OCI-LY1 (cell line): ENCODE data around the gene MEAK7.

ENCODE experiments used
- EZH2 ChIP-seq: fragments of 200-600 bp; sonication (generic), shearing (Covaris generic); IDR thresholded peaks from 2 replicates; pipeline ENCODE4 v1.8.0; 2017; ENCODE audit warnings: borderline replicate concordance, mixed run types, mild to moderate bottlenecking, antibody characterized with exemption, low read length, moderate library complexity, mixed read lengths
- TF ChIP-seq, protein P1 (sequence below): fragments of 200-600 bp; sonication (generic), shearing (Covaris generic); IDR thresholded peaks from 2 replicates; pipeline ENCODE4 v1.5.1; 2017; ENCODE audit warnings: mild to moderate bottlenecking, antibody characterized with exemption, low read length, moderate library complexity, mixed read lengths

DNA sequence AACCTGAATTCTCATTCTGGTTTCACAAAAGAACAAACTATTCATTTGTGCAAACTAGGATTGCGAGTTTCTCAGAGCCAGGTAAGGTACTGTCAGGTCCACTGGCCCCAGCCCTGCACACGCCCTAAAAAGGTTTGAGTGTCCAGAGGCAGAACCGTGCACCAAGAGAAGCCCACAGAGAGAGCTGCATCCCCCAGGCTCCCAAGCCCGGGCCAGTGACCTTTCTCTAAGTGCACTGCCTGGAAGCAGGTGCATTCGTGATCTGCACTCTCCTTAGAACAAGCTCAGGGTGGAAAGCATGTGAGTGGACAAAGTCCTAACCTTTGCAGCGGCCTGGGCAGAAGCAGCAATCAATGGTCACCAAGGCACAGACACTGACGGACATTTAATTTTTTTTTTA is 26.8 kb downstream of the MEAK7 start:
- TF ChIP-seq, protein P1, sequence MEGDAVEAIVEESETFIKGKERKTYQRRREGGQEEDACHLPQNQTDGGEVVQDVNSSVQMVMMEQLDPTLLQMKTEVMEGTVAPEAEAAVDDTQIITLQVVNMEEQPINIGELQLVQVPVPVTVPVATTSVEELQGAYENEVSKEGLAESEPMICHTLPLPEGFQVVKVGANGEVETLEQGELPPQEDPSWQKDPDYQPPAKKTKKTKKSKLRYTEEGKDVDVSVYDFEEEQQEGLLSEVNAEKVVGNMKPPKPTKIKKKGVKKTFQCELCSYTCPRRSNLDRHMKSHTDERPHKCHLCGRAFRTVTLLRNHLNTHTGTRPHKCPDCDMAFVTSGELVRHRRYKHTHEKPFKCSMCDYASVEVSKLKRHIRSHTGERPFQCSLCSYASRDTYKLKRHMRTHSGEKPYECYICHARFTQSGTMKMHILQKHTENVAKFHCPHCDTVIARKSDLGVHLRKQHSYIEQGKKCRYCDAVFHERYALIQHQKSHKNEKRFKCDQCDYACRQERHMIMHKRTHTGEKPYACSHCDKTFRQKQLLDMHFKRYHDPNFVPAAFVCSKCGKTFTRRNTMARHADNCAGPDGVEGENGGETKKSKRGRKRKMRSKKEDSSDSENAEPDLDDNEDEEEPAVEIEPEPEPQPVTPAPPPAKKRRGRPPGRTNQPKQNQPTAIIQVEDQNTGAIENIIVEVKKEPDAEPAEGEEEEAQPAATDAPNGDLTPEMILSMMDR = no peak
- TF ChIP-seq EZH2 = no peak
